NCI-H2029 (cell line): ENCODE measurements around the gene CDRT15.
"Not testable (repeated sequence)": the region's sequence is repeated elsewhere in the genome, so short reads cannot be mapped to it uniquely, and the experiment has no call there.

Experiments used
- DNase-seq: peaks from one replicate; lab custom pipeline; 2025; lab: John Stamatoyannopoulos, UW

CDRT15 gene

GRCh38 chr17:14236762-14237161 lies at the start of gene CDRT15:
TSS of gene CDRT15 (minus strand) at chr17:14236862. CDS start at chr17:14236833, 29 bp downstream.
- not testable (repeated sequence) for DNase-seq

DNA sequence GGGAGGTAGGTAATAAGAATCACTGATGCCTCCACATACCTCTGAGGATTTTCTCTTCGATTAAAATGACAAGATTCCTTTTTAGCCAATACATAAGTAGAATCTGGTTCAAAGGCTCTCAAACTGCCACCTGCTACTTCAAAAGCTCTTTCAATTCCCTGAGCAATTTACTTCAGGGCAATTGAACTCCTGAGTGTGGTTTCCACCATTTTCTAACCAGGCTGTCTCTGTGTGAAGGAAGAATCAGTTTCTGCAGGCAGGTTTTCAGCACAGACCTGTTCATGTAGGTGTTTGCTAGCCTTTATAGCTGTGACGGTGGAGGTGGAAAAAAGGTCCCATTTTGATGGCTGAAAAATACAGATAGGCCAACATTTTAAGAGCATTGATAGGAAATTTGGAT lies 46.1 kb upstream of the CDRT15 start:
- no peak for DNase-seq

GRCh38 chr17:14281530-14281929 lies 44.9 kb upstream of the CDRT15 start:
- DNase-seq = no peak

GRCh38 chr17:14276535-14277250 lies 40.0 kb upstream of the CDRT15 start:
- no peak for DNase-seq

DNA sequence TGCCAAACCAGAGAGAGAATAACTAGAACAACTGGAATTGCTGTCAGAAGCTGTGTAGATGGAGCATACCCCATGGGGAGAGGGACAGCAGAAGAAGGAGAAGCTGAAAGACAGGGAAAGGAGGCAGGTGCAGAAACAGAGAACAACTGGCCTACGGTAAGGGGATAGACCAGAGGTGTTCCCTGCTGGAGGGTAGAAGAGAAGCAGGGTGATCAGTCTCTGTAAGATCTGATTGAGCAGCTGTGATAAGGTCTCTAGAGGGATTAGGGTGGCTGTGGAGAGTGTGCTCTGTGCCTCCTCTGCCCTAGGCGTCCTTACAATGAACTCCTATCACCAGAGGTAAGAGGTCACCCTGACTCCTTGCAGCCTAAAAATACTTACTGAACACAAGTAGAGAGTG lies 33.8 kb upstream of the CDRT15 start:
- DNase-seq = no peak

GRCh38 chr17:14269473-14269872 lies 32.8 kb upstream of the CDRT15 start:
- DNase-seq = no peak

DNA sequence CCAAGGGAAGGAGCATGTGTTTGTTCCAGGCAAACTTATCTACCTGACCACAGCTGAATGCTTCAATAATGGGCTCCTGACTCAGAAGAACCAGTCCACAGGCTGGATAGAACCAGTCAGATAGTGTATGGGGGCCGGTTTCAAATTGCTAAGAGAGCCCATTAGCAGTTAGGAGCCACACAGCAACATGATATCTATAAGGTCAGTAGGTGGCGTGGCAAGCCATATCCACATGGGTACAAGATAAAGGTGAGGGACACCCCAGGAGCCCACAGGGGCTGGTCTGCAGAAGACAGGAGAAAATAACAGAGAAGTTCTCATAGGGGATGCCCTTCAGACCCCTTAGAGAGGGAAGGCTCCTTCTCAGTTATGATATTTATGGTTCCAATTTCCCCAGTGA lies 31.6 kb upstream of the CDRT15 start:
- no peak for DNase-seq

GRCh38 chr17:14261406-14261805 lies 24.7 kb upstream of the CDRT15 start:
- no peak for DNase-seq

- no peak for DNase-seq
Observed at GRCh38 chr17:14245629-14246028, 9.0 kb upstream of the CDRT15 start.

GRCh38 chr17:14245002-14245401 lies 8.3 kb upstream of the CDRT15 start:
- no peak for DNase-seq

DNA sequence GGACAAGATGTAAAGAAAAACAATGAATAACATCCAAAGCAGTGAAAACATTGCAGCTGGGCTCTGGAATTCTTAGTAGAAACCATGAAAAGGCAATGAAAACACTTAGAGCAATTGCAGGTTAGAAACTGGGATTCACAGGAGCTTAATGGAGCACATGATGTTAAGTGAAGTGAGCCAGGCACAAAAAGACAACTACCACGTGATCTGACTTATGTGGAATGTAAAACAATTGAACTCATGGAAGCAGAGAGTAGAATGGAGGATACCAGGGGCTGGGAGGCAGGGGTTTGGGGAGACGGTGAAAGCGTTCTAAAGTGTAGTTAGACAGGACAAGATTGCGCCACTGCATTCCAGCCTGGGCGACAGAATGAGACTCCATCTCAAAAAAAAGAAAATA lies 2.6 kb upstream of the CDRT15 start:
- DNase-seq = not testable (repeated sequence)

DNA sequence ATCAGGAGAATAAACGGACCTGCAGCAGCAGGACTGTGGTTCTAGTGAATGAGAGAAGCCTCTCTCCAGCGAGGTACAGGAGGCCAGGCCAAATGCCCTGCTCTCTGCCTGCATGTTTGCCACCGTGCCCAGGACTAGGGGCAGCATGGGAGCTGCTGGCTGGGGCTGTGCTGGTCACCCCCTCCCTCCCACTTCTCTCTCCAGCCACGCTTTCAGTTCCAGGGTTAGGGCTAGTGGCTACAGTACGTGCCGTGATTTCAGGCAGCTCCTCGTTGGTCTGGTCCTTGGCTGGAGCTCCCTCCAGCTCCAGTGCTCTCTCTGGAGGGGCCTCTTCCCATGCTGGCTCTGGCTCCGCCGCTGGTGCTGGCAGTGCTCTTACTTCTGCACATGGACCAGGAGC lies 630 bp downstream of the CDRT15 start:
- DNase-seq = not testable (repeated sequence)

DNA sequence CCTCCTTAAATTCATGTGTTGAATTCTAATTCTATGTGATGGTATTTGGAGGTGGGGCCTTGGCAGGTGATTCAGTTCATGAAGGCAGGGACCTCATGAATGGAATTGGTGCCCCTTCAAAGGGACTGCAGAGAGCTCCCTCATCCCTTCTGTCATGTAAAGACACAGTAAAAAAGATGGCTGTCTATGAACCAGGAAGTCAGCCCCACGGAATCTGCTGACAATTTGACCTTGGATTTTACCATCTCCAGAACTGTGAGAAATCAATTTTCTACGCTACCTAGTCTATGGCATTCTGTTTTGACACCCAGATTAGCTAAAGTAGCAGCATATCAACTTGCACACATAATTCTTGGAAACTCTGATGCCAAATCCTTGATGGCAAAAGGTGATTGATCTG lies 1.6 kb downstream of the CDRT15 start:
- not testable (repeated sequence) for DNase-seq

GRCh38 chr17:14231187-14231586 lies 5.5 kb downstream of the CDRT15 start:
- DNase-seq = not testable (repeated sequence)

DNA sequence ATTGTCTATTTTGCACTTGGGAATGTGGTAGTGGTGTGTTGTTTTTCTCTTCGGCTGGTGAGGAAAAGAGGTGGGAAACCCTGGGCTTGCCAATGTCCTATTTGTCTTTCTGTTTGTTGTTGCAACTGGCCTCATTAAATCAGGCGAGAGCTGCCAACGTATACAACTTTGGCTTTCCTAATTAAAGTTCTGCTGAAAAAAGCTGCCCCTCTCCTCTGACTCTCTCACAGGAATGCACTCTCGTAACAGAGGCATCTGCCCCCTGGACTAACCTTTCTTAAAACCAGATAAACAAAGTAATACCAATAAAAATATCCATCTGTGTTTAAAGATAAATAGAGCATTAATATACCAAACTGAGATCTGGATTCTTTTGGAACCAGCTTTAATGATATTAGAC lies 7.8 kb downstream of the CDRT15 start:
- DNase-seq = no peak

DNA sequence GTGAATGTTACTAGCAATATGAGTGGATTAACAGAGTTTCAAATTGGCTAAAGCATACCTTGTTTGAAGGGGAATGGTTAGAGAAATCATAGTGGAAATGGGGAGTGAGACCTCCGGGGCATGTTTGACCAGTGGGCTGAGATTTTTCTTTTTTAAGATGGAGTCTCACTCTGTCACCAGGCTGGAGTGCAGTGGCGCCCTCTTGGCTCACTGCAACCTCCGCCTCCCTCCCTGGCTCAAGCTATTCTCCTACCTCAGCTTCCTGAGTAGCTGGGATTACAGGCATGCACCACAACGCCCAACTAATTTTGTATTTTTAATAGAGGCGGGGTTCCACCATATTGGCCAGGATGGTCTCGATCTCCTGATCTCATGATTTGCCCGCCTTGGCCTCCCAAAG lies 9.6 kb downstream of the CDRT15 start:
- no peak for DNase-seq

DNA sequence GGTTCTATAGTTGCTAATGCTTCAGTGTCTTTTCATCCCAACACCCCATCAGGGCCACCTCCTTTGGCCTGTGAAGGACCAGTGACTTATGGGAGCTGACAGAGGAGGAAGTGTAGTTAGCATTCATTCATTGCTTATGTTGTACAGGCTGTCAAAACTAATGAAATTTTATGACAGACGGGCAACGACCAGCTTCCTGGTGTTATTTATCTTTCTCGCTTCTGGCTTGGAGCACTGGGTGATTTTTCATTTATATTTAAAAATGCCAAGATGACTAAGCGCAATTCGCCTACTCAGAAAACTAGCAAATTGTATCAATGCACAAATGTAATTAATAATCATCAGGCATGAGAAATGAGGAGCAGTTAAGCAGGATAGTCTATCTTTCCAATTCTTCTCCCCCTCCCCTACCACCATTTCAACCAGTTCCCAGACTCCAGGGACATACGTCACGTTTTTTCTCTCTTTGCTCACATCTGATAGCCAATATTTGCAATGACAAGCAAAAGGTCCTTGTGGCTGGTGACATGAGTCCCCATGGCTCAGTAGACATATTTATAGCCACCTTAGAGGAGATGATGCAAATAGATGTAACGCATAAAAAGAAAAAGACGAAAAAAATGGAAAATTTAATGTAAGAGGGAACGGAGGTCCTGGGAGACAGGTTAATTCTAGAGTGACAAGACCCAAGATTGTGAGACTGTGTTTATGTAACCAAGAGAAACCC lies 11.2 kb downstream of the CDRT15 start:
- no peak for DNase-seq

- no peak for DNase-seq
Observed at GRCh38 chr17:14222611-14223010, 14.1 kb downstream of the CDRT15 start.

GRCh38 chr17:14214271-14214670 lies 22.4 kb downstream of the CDRT15 start:
- no peak for DNase-seq

DNA sequence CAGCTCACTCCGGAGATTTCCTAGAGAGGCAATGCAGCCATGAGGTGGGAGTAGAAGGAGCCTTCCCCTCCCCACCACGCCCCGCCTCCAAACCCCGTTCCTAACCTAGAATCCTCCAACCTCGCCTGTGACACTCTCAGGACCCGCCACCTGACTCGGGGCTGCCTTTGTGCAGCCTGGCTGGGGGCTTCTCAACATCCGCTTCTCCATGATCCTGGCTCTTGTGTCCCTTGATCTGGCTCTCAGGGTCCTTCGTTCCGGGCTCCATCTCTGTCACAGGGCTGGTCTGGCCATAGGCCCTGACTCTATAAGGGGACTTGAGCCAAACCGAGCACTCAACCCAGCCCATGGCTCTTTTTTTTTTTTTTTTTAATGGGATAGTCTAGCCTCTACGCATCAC lies 24.3 kb downstream of the CDRT15 start:
- no peak for DNase-seq

- DNase-seq = no peak
Observed at GRCh38 chr17:14211801-14212200, 24.9 kb downstream of the CDRT15 start.

DNA sequence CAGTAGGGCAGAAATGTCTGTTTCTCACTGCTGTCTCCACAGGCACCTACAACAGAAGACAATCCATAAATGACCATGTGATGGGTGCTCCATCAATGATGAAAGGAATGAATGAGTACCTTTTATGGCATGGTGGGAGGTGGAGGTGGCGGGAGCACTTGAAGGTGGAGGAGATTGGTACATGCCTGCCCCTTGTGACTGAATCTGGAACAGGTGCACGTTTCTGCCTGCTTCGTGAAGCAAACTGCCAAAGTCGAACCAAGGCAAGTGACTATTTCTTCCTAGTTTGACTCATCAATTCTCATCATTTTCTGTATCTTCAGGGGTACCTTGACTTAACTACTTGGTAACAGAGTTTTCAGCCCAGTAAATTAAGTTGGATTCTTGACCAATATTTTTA lies 25.4 kb downstream of the CDRT15 start:
- no peak for DNase-seq

GRCh38 chr17:14209215-14209614 lies 27.4 kb downstream of the CDRT15 start:
- DNase-seq = no peak

GRCh38 chr17:14207791-14208190 lies 28.9 kb downstream of the CDRT15 start:
- no peak for DNase-seq
